HG02623 (cell line): ENCODE measurements around the gene CHST11.
A peak's percentile ranks its signal among the peaks of the same experiment; 100 is the strongest.

Experiments used
- ATAC-seq: cut with Tn5 transposase; IDR thresholded peaks from one replicate; pipeline ENCODE4 v1.9.1; 2021; ENCODE audit warnings: moderate library complexity; ENCODE audit not compliant: unreplicated experiment

Gene CHST11

DNA sequence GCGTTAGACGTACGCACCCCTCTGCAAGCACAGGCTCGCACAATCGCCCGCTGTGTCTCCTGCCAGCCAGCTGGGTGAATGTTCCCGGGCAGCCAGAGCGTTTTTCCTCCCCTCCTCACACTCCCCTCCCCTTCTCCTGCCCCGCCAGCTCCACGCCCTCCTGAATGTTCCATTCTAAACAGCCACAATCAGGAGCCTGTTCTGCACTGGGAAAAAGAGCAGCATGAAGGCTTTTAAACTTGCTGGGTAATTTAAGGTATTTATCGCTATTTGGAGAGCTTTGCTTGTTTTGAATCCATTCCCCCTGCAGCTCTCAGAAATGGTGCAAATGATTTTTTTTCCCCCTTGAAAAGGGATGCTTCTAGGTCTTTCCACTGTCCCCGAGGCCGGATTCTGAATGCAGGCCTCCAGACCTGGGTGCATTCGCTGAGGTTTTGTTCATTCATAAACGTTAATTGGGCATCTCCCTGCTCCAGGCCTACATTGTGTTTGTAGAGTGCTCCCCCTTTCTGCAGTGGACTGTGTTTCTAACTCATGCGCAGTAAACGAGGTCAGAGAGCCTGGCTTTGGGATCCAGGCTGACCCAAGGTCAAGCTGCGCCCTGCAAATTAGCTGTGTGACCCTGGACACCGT lies 212.5 kb downstream of the CHST11 start:
- no peak for ATAC-seq

DNA sequence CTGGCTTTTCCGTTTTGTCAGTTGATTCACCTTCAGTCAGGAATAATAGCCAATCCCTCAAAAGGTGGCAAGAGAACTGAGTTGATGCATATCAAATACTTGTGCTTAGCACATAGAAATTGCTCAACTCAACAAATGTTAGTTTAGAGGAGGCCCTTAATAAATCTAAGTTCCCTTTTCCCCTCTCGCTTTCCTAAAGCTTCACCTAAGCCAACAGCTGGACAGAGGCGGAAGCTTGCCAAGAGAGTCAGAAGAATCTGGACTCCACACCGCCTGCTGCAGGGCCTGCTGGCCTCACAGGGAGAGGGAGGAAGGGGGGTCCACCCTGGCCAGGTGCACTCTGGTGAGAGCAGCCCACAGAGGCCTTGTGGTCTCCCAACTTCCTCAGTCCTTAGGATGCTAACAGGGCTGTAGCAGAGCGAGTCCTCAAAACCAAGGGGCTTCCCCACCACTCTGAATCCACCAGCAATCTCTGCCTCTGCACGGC lies 213.1 kb downstream of the CHST11 start:
- ATAC-seq, result peak; percentile 65

DNA sequence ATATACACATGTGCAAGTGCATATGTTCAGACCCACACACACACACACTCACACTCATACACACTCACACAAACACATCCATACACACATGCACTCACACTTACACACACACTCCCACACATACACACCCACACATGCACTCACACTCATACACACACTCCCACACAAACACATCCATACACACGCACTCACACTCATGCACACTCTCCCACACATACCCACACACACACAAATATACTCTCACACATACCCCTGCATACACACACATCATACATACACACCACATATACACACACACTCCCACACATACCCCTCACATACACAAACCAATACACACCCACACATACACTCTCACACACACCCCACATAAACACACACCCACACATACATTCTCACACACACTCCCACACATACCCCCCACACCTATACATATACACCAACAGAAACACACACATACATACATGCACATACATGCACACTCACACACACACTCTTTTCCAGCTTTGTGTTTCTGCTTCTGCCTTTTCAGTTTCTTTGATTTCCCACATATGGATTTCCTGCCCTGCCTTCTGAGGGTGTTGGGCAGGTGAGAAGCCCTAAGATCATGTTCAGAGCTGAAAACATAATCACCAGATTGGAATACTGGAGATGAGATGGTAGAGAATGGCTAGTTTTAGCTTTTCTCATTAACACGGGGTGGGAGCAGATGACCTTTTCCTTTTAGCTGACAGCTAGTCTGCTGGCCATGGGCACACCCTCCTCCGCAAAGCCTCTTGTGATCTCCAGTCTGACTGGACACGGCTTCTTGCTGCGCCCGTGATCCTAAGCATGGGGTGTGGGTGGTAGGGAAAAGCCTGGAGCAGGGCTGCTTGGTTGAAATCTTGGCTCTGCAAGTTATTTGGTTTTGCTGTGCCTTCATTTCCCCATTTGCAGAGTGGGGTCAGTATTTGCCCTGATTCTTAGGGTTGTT lies 214.0 kb downstream of the CHST11 start:
- ATAC-seq, result no peak

DNA sequence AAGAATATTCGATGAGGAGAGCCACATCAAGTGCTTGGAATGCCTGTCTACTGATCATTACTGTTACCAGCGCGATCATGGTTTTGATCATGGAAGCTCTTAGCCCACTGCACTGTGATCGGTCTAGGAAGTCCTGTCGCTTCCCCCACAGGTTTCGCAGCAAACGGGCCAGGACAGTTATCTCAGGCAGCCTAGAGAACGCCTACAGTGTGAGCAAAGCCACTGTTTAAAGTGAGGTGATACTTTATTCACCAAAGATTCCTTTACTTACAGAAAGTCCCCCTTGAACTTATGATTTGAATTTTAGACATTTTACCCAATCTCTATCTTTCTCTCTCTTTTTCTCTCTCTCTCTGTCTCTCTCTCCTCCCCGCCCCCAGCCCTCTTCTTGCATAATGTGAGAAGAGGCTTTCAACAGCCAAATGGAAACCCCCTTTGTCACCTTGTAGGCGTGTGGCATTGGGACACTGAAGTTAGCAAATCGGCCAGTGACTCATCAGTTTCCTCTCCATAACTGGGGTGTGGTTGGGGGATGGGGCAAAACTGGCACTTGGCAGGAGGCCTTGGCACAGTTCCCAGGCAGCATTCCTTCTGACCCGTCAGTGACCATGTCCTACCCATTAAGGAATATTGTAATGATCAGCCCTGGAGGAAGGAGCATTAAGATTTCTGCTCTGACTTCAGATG lies 214.8 kb downstream of the CHST11 start:
- peak; percentile 60 for ATAC-seq

DNA sequence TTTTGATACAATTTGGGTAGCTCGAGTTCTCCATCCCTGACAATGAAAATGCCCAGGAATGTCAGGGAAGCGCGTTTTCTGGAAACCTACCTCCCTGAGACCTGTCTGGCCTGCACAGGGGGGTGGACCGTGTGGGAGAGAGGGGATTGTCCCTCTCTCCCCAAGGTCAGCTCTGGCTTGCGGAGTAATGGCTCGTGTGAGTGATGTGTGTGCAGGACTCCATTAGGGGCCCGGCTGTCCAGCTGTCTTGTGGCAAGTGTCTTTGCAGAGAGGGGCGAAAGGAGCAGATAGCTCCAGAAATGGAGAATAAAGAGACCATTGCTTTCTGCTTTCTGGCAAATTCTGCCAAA lies 215.3 kb downstream of the CHST11 start:
- no peak for ATAC-seq

DNA sequence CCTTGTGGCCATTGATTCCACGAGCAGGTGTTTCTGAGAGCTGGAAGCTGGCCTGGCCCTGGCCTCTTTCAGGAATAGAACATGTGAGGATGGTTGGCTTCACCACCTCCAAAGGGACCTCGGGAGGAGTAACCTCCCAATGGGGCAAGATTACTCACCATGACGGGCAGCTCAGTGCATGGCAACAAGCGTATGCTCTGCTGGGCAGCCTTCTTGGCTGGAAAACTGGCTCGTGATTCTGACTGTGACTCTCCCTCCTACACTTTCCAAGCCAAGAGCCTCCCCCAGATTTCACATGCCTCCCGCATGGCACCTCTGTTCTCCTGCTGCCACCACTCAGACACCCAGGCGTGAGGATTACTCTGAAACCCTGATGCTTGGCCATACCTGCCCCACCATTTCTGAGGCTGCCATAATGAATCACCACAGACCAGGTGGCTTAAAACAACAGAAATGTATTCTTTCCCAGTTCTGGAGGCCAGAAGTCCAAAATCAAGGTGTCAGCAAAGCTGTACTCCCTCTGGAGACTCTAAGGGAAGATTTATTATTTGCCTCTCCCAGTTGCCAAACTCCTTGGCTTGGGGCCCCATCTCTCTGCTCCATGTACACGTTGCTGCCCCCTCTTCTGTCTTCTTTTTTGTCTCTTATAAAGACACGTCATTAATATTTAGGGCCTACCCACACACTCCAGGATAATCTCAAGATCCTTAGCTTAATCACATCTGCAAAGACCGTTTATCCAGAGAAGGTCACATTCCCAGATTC lies 215.9 kb downstream of the CHST11 start:
- ATAC-seq, result no peak

DNA sequence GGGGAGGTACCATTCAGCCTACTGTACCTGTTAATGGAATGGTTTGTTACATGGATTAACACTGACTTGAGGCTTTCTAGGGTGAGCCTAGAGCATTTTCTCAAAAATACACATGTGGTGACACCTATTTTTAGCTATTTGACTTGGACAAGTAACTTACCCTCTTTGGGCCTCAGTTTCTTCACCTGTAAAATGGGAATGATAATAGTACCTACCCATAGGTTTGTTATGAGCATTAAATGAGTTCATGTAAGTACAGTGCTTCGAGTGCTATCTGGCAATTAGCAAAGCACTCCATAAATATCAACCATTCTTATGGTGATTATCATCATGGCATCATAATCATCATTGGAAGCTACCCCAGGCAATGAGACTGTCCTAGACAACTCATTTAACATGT lies 216.5 kb downstream of the CHST11 start:
- ATAC-seq, result no peak

DNA sequence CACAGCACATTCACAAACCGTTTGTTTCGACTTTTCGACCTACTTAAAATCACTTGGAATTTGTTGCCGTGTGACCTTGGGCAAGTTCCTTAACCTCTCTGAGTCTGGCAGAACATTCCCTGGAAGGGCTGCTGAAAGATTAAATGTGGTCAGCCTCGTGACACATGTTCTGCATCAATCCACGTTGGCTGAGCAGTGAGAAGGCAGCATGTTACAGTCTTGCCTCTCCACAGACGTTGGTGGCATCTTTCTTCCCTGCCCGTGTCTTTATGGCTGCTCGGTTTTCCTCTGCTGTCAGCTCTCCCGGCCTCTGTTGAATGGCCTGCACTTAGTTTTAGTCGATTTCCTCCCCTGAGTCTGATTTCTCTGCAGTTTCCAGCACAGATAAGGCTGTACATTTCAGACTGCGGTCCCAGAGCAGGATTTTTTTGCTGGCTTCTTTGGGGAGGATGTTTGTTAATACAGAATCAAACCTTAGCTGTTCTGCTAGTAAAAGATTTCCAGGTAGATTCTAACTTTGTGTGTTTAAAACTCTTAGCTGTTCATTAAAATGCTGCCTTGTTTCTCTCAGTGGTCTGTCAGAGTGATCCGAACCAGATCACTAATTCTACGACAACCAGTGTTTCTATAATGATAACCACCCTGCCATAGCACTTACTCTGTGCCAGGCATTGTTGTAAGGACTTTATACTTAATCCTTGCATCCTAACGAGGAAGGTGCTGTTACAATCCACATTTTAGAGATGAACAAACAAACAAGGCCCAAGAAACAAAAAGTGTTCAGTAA lies 217.1 kb downstream of the CHST11 start:
- ATAC-seq, result no peak

DNA sequence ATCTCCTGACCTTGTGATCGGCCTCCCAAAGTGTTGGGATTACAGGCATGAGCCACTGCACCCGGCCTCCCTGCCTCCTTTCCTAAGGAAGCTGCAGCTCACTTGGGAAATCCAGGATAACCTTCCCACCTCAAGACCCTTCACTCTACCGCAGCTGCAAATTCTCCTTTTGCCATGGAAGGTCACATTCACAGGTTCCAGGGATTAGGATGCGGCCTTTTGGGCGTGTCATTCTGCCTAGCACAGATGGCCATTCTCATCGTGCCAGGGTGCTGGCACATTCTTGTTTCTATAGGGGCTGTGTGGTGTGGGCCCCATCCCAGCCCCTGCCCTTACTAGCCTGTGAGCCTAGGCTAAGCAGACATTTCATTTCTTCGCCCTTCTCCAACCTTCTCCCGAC lies 219.9 kb downstream of the CHST11 start:
- ATAC-seq, result no peak

DNA sequence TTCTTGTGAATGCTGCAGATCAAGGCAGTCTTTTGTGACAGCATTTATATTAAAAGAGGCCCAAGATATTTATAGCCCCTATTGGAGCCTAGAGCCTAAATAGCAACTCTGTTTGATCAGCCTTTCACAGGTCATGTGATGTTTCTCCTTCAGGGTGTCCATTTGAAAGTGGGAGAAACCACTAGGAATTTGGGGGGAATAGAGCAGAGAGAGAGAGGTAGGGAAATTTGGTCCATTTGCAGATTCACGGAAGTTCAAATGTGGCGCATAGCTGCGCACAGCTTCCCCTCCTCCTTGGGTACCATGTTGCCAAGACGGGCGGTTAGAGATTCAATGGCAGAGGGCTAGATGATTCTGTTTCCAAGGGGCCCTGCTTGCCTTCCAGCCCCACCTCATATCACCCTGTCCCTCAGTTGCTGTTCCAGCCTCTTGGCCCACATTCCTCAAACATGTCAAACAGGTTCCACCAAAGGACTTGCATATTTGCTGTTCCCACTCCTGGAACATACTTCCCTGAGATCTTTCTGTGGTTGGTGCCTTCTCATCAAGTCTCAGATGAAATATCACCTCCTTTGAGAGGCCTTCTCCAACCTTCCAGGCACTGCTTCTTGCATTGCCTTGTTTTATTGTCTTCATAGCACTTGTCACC lies 220.8 kb downstream of the CHST11 start:
- ATAC-seq, result no peak

DNA sequence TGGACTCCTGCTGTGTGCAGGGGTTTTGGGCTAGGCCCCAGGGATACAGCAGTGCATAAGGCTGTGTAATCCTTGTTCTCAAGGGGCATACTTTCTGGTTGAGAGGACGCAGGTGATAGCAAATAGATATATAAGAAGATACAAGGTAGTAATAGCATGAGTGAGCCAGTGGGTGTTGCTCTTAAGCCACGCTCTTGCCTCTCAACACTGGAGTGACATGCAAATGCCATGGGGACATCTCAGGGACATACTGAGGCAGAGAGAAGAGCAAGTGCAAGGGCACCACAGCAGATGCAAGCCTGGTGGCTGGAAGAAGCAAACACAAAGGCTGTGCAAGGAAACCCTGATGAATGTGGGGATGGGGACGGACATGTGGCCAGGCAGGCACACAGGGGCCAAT lies 223.3 kb downstream of the CHST11 start:
- peak; percentile 50 for ATAC-seq

DNA sequence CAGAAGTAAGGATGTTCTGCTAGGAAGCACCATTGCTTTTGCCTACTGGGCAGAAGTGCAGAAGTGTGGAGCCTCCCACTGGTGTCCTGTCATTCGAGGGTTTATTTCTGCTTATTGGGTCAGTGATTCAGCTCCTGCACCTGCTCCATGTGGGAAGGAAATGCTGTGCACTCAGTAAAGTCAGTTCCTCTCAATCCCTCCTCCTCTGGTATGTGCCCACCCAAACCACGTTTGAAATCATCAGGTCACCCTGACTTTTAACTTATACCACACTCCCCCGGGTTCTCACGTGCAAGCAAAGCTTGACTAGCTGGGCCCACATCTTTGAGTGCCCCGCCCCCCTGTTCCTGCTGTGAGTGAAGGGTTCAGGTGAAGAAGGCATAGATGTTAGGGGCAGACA lies 223.7 kb downstream of the CHST11 start:
- ATAC-seq, result no peak

DNA sequence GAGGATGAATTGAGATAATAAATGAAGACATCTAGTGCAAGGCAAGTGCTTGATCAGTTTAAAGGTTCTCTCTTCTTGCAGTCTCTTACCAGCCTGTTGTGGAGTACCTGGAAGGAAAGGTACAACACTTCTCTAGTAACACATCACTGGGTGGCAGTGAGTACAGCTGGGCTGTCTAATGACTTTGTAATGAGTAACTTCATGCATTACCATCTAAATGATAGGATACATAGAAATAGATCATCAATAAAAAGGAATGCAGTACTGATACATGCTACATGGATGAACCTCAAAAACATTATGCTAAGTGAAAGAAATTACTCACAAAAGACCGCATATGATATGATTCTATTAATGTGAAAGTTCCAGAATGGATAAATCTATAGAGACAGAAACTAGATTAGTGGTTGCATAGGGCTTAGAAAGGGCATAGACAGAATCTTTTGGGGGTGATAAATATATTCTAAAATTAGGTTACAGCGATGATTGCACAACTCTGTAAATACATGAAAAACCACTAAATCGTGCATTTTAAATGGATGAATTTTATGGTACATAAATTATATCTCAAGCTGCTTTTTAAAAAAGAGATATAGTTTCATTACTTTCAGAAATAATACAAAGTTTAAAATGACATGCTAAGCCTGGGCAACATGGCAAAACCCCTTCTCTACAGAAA lies 224.4 kb downstream of the CHST11 start:
- no peak for ATAC-seq

DNA sequence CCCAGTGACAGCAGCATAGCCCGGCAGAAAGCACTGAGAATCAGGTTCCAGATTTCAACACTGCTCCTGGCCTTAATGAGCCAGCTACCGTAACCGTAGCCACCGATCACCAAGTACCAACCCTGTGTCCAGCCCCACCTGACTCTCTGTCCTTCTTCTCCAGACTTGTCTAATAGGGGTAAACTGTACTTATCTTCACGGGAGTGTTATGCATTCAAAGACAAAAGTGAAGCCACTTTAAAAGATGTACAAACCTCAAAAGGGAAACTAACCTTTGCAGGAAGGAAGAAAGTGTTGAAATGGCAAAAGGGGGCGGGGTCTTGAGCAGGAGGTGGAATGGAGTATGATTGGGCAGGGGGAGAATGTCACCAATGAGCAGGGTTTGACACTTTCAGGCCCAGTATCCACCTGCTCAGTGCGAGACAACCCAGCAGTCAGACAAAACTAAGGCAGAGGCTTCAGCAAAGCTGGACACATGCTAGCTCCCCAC lies 226.1 kb downstream of the CHST11 start:
- ATAC-seq, result peak; percentile 45

DNA sequence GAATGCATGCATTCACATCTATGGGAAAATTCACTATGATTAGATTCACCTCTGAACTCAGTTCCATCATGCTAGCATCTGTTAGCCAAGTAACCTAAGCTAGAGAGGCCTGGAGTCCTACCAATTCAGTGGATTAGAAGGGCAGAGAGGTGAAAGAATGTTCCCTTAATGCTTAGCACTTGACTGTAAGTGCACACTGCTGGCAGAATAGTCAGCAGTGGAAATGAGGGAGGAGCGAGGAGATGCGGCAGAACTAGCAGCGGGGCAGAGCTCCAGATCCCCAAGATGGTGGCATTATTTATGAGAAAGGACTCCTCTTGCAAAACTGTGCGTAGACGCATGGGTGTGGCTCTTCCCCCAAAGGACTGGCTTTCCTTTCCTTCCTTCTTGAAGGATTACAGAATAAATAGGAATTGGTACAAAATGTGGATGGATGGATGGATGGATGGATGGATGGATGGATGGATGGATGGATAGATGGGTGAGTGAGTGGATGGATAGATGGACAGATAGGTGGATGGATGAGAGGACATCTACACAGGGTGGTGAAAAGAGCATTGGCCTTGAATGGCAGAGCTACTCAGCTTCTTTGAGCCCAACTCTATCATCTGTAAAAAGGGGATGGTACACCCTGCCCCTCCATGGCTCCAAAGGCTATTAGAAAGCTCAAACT lies 227.2 kb downstream of the CHST11 start:
- no peak for ATAC-seq

DNA sequence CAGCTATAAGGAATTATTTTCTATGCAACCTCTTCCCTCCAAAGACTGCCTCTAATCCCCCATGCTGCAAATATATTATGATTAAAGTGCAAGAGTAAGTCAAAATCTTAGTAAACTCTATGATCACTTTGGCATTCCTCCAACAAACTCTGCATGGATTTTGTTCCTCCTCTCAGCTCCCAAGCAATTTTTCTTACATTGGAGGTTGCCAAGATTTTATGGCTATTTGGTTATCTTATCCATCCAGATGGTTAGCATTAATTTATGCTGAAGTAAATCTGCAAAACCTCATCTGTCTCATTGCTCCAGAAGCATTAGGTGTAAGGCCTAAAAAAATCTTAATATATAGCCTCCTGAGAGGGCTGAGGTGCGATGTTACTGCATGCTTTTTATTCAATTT lies 228.1 kb downstream of the CHST11 start:
- ATAC-seq, result no peak

DNA sequence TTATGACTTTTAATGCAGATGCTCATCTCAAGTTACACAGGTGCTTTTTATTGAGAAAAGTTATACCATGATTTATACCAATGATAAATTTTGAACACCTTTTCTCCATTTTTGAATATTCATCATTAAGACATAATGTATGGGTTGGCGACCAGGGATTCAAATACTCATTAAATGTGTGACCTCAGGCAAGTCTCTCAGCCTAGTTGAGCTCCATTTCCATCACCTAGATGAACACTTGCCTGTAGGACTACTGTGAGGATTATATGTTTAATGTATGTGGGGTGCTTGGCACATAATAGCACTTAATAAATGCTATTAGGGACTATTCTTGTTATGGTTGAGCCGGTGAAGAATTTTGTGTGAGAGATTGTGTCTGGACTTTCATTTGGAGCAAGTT lies 228.6 kb downstream of the CHST11 start:
- no peak for ATAC-seq

DNA sequence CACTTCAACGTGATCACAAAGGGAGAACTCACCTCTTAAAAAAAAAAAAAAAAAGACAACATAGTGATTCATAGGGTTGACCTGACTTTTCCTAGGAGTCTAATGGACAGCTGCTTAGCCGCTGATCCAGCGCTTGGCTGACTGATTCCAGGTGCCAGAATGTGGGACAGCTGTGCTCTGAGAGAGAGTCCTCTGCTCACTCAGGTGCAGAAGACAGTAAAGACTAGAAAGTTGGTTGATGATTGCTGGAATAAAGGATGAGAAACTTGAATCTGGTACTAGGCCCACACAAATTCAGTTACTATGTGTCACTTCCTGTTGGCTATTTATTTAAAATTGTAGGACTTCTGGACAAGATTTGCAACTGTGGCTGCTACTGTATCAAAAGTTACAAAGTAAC lies 229.4 kb downstream of the CHST11 start:
- no peak for ATAC-seq
